Measurements from ENCODE around the gene KRT2. TPM values are rescaled to one million over a fixed set of nuclear protein-coding genes. Genes with fewer than 3 reads are reported as not detected.

KRT2 gene
- total RNA-seq, 3 donors from 2014 or later = 0.12 TPM; not detected in 2

DNA sequence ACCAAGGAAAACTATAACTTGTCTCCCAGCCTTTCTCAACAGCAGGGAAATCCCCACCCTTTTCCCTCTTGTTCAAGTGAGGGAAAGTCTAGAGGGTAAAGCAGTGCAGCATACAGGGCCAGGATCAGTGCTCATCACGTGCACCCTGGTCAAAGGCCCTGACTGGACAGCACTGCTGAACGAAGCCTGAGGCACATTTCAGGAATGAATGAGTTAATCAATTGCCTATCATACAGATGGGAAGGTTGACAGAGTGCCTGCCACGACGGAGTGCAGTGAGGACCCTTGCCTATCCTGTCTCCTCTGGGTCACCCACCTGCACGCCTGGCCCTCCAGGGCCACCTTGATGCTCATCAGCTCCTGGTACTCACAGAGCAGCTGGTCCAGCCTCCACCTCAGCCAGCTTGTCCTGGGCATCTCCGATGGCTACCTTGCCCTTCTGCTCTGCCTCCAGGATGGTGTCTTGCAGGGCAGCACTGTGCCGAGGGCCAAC is 22.0 kb downstream of the KRT2 start:
- DNase-seq = no peak
- Histone ChIP-seq H3K4me1 (ENCODE audit: low read depth) (no peaks in the 10 kb centered on the region), H3K9me3 (no peaks in the 10 kb centered on the region), H3K36me3 (ENCODE audit: low read depth) (no peaks in the 10 kb centered on the region), H3K4me3 (no peak overlapping the region)
- ATAC-seq = no peak
- TF ChIP-seq, protein P1, sequence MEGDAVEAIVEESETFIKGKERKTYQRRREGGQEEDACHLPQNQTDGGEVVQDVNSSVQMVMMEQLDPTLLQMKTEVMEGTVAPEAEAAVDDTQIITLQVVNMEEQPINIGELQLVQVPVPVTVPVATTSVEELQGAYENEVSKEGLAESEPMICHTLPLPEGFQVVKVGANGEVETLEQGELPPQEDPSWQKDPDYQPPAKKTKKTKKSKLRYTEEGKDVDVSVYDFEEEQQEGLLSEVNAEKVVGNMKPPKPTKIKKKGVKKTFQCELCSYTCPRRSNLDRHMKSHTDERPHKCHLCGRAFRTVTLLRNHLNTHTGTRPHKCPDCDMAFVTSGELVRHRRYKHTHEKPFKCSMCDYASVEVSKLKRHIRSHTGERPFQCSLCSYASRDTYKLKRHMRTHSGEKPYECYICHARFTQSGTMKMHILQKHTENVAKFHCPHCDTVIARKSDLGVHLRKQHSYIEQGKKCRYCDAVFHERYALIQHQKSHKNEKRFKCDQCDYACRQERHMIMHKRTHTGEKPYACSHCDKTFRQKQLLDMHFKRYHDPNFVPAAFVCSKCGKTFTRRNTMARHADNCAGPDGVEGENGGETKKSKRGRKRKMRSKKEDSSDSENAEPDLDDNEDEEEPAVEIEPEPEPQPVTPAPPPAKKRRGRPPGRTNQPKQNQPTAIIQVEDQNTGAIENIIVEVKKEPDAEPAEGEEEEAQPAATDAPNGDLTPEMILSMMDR (IDR thresholded peaks at IDR 0.05) = no peak
- intact Hi-C loops (cut with DNase I, micrococcal nuclease) = no loop called here

DNA sequence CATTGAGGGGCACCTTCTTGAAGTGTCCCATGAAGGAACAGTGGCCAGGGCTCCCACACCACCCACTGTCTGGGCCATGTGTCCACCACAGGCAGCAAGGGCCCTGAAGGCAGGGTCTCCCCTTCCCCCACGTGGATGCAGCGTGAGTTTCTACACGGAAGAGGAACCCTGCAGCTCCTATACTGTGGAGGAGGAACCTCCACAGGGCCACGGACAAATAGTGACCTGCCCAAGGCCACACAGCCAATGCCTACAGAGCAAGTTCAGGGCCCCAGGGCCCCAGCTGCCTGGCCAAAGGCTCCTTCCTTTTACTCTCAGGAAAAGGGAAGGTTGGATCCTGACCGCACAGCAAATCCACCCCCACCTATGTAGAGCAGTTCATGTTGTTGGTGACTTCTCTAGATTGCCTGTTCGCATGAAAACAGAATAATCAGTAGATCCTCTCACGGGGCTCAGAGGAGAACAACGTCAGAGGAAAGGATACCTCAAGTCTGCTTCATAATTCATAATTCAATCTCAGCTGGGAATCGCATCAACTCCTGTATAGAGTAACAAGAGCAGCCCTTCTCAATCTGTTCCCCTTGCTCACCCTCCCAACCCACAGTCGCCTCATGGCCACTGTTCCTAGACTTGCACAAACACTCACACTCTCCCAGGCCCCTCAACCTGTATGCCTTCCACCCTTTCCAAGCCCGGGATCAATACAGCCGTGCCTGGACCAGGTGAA is 22.6 kb downstream of the KRT2 start:
- ATAC-seq (no peak), DNase-seq (no peak)
- Histone ChIP-seq H3K4me3 (no peak overlapping the region), H3K9me3 (no peaks in the 10 kb centered on the region), H3K4me1 (ENCODE audit: low read depth) (no peaks in the 10 kb centered on the region), H3K36me3 (ENCODE audit: low read depth) (no peaks in the 10 kb centered on the region)
- intact Hi-C loops (cut with DNase I, micrococcal nuclease) = no loop called here
- TF ChIP-seq, protein P1 (IDR thresholded peaks at IDR 0.05) = no peak

DNA sequence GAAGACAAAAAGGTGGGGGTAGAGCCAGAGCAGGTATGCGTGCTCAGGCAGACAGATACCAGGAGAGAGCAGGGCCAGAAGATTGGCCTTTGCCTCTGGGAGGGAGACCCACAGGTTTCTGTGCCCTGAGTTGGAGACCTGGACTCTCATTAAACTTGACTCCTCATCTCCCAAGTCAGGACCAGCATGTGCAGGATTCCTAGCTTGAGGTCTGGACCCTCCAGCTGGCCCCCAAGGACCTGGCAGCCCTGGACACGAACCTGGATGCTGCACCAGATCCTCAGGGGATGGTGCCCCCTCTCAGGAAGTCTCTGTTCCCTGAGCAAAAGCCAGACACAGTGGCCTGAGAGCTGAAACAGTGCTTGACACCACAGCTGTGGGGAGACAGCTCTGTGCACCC is 23.2 kb downstream of the KRT2 start:
- Histone ChIP-seq H3K4me3 (no peak overlapping the region), H3K4me1 (ENCODE audit: low read depth) (no peaks in the 10 kb centered on the region), H3K36me3 (ENCODE audit: low read depth) (no peaks in the 10 kb centered on the region), H3K9me3 (no peaks in the 10 kb centered on the region)
- intact Hi-C loops (cut with DNase I, micrococcal nuclease) = no loop called here
- ATAC-seq (no peak), DNase-seq (no peak)
- TF ChIP-seq, protein P1 (IDR thresholded peaks at IDR 0.05) = no peak

DNA sequence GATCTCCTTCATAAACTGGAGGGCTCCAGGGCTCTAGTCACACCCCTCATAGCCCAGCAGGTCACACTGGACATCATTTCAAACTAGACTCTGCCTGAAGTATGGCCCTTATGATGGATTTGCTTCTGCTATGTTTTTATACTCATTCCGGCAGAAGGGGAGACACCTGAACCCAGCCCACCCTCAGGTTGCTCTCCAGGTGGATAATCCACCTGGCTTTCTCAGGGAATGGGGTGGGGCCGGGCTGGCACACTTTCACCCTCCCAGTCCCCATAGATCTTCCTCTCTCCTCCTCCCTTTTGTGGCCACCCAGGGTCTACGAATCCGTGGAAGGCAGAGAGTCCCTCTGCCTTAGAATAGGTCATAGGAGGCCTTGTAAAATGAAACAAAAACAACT is 23.9 kb downstream of the KRT2 start:
- TF ChIP-seq, protein P1 (IDR thresholded peaks at IDR 0.05) = no peak
- H3K9me3 ChIP-seq = no peaks in the 10 kb centered on the region
- intact Hi-C loops (cut with DNase I, micrococcal nuclease) = no loop called here
- no peak for ATAC-seq
- H3K4me1 ChIP-seq (ENCODE audit: low read depth) = no peaks in the 10 kb centered on the region
- no peak for DNase-seq
- H3K4me3 ChIP-seq = no peak overlapping the region
- H3K36me3 ChIP-seq (ENCODE audit: low read depth) = no peaks in the 10 kb centered on the region

DNA sequence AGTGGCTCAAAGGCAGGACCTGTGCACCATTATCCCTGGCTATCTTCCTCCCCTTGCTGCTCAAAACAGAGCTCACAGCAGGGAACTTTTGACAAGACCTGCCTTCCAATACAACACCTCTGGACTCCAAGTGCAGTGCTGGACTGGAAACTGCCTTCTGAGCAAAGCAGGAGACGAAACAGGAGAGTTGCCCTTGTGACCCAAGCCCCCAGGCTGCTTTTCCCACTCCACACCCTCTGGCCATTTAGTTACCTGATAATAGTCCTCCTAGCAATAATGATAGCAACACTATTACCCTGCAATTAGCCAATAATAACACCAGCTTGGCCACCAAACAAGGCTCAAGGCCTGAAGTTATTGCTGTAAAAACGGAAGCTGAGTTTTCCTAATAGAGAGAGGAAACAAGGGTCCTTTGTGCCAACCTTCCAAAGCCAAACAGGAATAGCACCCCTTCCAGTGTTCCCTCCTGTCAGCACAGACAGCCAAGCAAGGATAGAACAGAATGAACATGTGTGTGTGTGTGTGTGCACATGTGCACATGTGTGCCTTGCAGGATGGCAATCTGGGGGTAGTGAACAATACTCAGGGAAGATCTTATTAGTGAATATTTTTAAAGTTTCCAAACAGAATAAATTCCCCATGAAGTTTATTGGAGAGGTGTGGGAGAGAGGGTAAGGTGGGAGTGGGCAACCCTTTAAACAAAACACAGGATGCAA is 24.5 kb downstream of the KRT2 start:
- H3K4me3 ChIP-seq = no peak overlapping the region
- no peaks in the 10 kb centered on the region for H3K36me3 ChIP-seq (ENCODE audit: low read depth)
- intact Hi-C loops (cut with DNase I, micrococcal nuclease) = no loop called here
- TF ChIP-seq, protein P1 (IDR thresholded peaks at IDR 0.05) = no peak
- DNase-seq (no peak), ATAC-seq (no peak)
- H3K4me1 ChIP-seq (ENCODE audit: low read depth) = no peaks in the 10 kb centered on the region
- H3K9me3 ChIP-seq = no peaks in the 10 kb centered on the region

All from mucosa of descending colon (tissue), 3 donors.